NCI-H526 treated with DMSO at 0.1 percent for 48 hours (cell line): ENCODE results near the gene PMM2.

Source experiments
- DNase-seq: peaks from one replicate; lab custom pipeline; 2025; lab: John Stamatoyannopoulos, UW

Gene PMM2

GRCh38 chr16:8887952-8888560 is 90.4 kb downstream of the PMM2 start:
- no peak for DNase-seq

GRCh38 chr16:8888951-8889892 is 91.6 kb downstream of the PMM2 start:
- DNase-seq: no peak

GRCh38 chr16:8889893-8890548 is 92.4 kb downstream of the PMM2 start:
- DNase-seq: no peak

- DNase-seq: no peak
Measured at GRCh38 chr16:8890549-8890921, 92.9 kb downstream of the PMM2 start.

GRCh38 chr16:8892101-8892575 is 94.5 kb downstream of the PMM2 start:
- DNase-seq: no peak

GRCh38 chr16:8893426-8893825 is 95.8 kb downstream of the PMM2 start:
- DNase-seq: no peak

GRCh38 chr16:8893976-8894690 is 96.5 kb downstream of the PMM2 start:
- DNase-seq: no peak

- DNase-seq: no peak
Measured at GRCh38 chr16:8894736-8895334, 97.2 kb downstream of the PMM2 start.

GRCh38 chr16:8898660-8899318 is 101.2 kb downstream of the PMM2 start:
- no peak for DNase-seq
